T1000 (cell line): ENCODE measurements around the gene USP7.
"Not testable (repeated sequence)": the region's sequence is repeated elsewhere in the genome, so short reads cannot be mapped to it uniquely, and the experiment has no call there.

Experiments used
- DNase-seq: peaks from one replicate; lab custom pipeline; 2025; ENCODE audit warnings: mixed read lengths; lab: John Stamatoyannopoulos, UW

The USP7 gene

DNA sequence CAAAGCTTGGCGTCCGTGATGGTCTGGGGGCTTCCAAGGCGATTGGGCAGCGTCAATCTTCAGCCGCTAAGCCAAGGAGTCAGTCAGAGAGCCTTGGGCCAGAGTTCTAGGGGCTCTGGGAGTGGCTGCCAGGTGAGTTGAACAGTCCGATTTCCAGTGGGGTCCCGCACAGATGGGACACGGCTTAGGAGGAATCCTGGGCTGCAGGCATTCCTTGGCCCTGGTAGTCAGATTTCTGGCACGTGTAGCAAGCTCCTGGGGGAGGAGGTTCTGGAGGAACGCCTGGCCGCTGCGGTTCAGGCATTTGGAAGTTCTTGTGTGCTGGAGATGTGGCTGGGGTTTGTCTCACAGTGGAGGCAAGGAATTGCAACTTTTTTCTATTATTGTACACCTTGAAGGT, 120.4 kb downstream of the USP7 start:
- DNase-seq: not testable (repeated sequence)
